Activated T-helper 1 cell treated with anti-CD3 and anti-CD28 coated beads, Interleukin-12 subunit alpha, Interleukin-12 subunit beta, Interleukin-2, Interleukin-4 antibody, amounts not matched to agents 30 ng/mL and 10 ng/mL and 1 ng/mL, durations not matched to agents 14 hours and 24 hours and 36 hours (primary cell): ENCODE measurements around the gene ZNF44. TPM values are rescaled to one million over a fixed set of nuclear protein-coding genes. Genes with fewer than 3 reads are reported as not detected.

Source experiments
- DNase-seq: peaks from one replicate; pipeline ENCODE4 v3.0.0; 2021; ENCODE audit warnings: low spot score
- H3K27ac Mint-ChIP-seq: one replicate; pipeline ENCODE4 v1.8.0; 2021; ENCODE audit warnings: mild to moderate bottlenecking, mixed read lengths
- H3K27me3 Mint-ChIP-seq: one replicate; pipeline ENCODE4 v1.8.0; 2022; ENCODE audit warnings: mild to moderate bottlenecking, moderate library complexity, mixed read lengths; ENCODE audit not compliant: insufficient read depth
- H3K36me3 Mint-ChIP-seq: one replicate; pipeline ENCODE4 v1.8.0; 2021; ENCODE audit warnings: low read depth, mixed read lengths
- H3K4me1 Mint-ChIP-seq: one replicate; pipeline ENCODE4 v1.8.0; 2021; ENCODE audit warnings: low read depth, mixed read lengths
- H3K4me3 Mint-ChIP-seq: one replicate; pipeline ENCODE4 v1.8.0; 2021; ENCODE audit warnings: mild to moderate bottlenecking, moderate library complexity, mixed read lengths
- H3K9me3 Mint-ChIP-seq: one replicate; pipeline ENCODE4 v1.8.0; 2021; ENCODE audit warnings: mixed read lengths
- intact Hi-C: fragments of 100-400 bp; cut with micrococcal nuclease; formaldehyde crosslinking; loops from one replicate; pipeline ENCODE4 v1.15.1; 2024
- total RNA-seq: library from RNA; stranded (reverse); gene quantifications from 2 replicates; pipeline ENCODE4 v1.2.3, GENCODE V29; 2022

The ZNF44 gene
- total RNA-seq, 1 donor from 2014 or later, result 10.3 TPM

- intact Hi-C loops, result no loop called here
- DNase-seq, result no peak
- no peak overlapping the region for H3K4me3 Mint-ChIP-seq
- peaks cover 31% of the 10 kb centered on the region for H3K9me3 Mint-ChIP-seq
- peaks cover 29% of the 10 kb centered on the region for H3K4me1 Mint-ChIP-seq
- H3K36me3 Mint-ChIP-seq, result peaks cover 42% of the 10 kb centered on the region
- no peaks in the 10 kb centered on the region for H3K27me3 Mint-ChIP-seq
- H3K27ac Mint-ChIP-seq, result peak overlapping the region; percentile 7
These were observed 6.7 kb downstream of the ZNF44 start for GRCh38 chr19:12287958-12288500.

DNA sequence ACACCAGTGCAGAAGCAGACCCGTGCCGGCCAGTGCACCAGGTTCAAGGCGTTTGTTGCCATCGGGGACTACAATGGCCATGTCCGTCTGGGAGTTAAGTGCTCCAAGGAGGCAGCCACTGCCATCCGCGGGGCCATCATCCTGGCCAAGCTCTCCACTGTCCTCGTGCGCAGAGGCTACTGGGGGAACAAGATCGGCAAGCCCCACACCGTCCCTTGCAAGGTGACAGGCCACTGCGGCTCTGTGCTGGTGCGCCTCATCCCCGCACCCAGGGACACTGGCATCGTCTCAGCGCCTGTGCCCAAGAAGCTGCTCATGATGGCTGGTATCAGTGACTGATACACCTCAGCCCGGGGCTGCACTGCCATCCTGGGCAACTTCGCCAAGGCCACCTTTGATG lies 10.1 kb downstream of the ZNF44 start:
- H3K27me3 Mint-ChIP-seq, result no peaks in the 10 kb centered on the region
- no peak overlapping the region for H3K4me3 Mint-ChIP-seq
- peaks cover 56% of the 10 kb centered on the region for H3K9me3 Mint-ChIP-seq
- H3K36me3 Mint-ChIP-seq, result peaks cover 43% of the 10 kb centered on the region
- H3K4me1 Mint-ChIP-seq, result peaks cover 14% of the 10 kb centered on the region
- DNase-seq, result no peak
- intact Hi-C loops, result no loop called here
- no peak overlapping the region for H3K27ac Mint-ChIP-seq

DNA sequence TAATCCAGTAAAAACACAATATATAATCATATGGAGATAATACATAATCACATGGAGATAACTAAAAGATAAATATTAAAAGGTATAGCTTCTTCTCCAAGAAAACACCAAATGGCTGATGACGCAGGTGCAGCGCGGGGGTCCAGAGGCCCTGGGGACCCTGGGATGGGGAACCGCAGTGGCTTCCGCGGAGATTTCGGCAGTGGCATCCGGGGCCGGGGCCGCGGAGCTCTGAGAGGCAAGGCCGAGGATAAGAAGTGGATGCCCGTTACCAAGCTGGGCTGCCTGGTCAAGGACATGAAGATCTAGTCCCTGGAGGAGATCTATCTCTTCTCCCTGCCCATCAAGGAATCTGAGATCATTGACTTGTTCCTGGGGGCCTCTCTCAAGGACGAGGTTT lies 10.5 kb downstream of the ZNF44 start:
- H3K4me1 Mint-ChIP-seq, result peaks cover 10% of the 10 kb centered on the region
- H3K27ac Mint-ChIP-seq, result no peak overlapping the region
- no peak overlapping the region for H3K4me3 Mint-ChIP-seq
- H3K36me3 Mint-ChIP-seq, result peaks cover 45% of the 10 kb centered on the region
- no peak for DNase-seq
- peaks cover 60% of the 10 kb centered on the region for H3K9me3 Mint-ChIP-seq
- no peaks in the 10 kb centered on the region for H3K27me3 Mint-ChIP-seq
- intact Hi-C loops, result no loop called here

- Mint-ChIP-seq H3K9me3 (peaks cover 74% of the 10 kb centered on the region), H3K27me3 (no peaks in the 10 kb centered on the region), H3K4me3 (no peak overlapping the region), H3K36me3 (peaks cover 65% of the 10 kb centered on the region), H3K4me1 (no peaks in the 10 kb centered on the region), H3K27ac (no peak overlapping the region)
- intact Hi-C loops, result no loop called here
- no peak for DNase-seq
These were observed 16.0 kb downstream of the ZNF44 start for GRCh38 chr19:12278713-12279112.

GRCh38 chr19:12272980-12273901 lies 21.4 kb downstream of the ZNF44 start:
- H3K4me3 Mint-ChIP-seq, result no peak overlapping the region
- no peak overlapping the region for H3K27ac Mint-ChIP-seq
- H3K27me3 Mint-ChIP-seq, result no peaks in the 10 kb centered on the region
- H3K36me3 Mint-ChIP-seq, result peaks cover 69% of the 10 kb centered on the region
- DNase-seq, result no peak
- intact Hi-C loops, result no loop called here
- H3K9me3 Mint-ChIP-seq, result peaks cover 74% of the 10 kb centered on the region
- H3K4me1 Mint-ChIP-seq, result no peaks in the 10 kb centered on the region

DNA sequence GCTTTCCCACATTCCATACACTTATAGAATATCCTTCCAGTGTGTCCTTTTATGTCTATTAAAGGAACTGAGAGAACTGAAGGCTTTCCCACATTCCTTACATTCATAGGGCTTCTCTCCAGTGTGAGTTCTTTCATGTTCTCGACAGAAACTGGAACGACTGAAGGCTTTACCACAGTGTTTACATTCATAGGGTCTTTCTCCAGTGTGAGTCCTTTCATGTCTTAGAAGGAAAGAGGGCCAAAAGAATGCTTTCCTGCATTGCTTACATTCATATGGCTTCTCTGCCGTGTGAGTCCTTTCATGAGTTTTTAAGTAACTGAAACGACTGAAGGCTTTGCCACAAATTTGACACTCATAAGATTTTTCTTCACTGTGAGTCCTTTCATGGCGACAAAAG lies 22.3 kb downstream of the ZNF44 start:
- no peak overlapping the region for H3K27ac Mint-ChIP-seq
- H3K9me3 Mint-ChIP-seq, result peaks cover 74% of the 10 kb centered on the region
- H3K36me3 Mint-ChIP-seq, result peaks cover 64% of the 10 kb centered on the region
- no peak overlapping the region for H3K4me3 Mint-ChIP-seq
- intact Hi-C loops, result no loop called here
- DNase-seq, result no peak
- H3K27me3 Mint-ChIP-seq, result no peaks in the 10 kb centered on the region
- H3K4me1 Mint-ChIP-seq, result no peaks in the 10 kb centered on the region

DNA sequence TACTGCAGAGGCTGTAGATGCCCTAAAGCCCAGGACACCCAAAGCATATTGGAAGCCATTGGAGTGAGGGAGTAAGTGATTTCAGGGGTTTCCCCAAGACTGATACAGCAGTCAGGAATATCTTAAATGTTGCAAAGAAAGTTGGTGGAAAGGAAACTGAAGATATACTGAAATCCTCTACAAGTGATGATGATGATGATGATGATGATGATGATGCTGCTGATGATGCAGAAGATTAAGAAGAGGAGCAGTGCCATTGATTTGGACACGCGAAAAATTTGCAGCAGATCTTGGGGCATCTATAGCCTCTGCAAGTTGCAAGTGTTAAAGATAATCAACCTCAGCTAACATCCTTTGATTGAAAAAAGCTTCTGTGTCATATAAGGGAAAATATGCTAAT lies 23.8 kb downstream of the ZNF44 start:
- peaks cover 49% of the 10 kb centered on the region for H3K36me3 Mint-ChIP-seq
- no peaks in the 10 kb centered on the region for H3K27me3 Mint-ChIP-seq
- no peaks in the 10 kb centered on the region for H3K4me1 Mint-ChIP-seq
- no peak overlapping the region for H3K27ac Mint-ChIP-seq
- intact Hi-C loops, result no loop called here
- H3K4me3 Mint-ChIP-seq, result no peak overlapping the region
- no peak for DNase-seq
- peaks cover 62% of the 10 kb centered on the region for H3K9me3 Mint-ChIP-seq

DNA sequence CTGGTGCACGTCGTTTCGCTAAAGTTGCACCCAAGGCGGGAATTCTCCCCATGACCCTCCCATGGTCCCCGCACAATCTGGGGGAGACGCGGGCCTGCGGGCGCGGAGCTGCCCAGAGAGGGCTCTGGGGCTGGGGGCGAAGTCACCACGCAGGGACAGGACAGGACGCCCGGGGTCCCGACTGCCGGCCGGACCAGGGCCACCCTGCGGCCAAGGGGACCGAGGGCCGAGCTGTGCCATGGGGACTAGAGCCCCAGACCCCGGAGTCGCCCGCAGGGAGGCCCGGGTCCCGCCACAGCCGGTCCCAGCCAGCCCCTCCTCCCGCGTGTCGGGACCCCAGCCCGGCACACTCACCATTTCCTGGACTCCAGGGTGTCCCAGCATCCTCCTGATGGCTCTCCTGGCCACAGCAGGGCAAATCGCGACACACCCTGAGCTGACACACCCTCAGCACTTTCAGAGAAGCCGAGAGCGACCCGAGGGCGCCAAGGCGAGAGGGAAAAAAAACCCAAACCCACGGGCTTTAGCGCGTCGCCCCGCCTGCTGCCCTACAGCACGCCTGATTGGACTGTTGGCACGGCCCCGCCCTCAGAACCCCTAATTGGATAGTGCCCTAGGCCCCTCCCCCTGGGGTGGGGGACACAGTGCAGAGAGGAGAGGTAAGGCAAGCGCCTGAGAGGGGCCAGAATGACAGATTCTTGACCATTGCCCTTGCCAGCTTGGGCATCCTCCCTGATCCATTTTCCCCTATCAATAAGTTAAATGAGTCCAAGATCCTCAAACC lies 28.6 kb downstream of the ZNF44 start:
- DNase-seq, result no peak
- intact Hi-C loops, result no loop called here
- no peaks in the 10 kb centered on the region for H3K4me1 Mint-ChIP-seq
- H3K27ac Mint-ChIP-seq, result no peak overlapping the region
- H3K27me3 Mint-ChIP-seq, result no peaks in the 10 kb centered on the region
- H3K4me3 Mint-ChIP-seq, result no peak overlapping the region
- H3K36me3 Mint-ChIP-seq, result peaks cover 11% of the 10 kb centered on the region
- peaks cover 52% of the 10 kb centered on the region for H3K9me3 Mint-ChIP-seq

DNA sequence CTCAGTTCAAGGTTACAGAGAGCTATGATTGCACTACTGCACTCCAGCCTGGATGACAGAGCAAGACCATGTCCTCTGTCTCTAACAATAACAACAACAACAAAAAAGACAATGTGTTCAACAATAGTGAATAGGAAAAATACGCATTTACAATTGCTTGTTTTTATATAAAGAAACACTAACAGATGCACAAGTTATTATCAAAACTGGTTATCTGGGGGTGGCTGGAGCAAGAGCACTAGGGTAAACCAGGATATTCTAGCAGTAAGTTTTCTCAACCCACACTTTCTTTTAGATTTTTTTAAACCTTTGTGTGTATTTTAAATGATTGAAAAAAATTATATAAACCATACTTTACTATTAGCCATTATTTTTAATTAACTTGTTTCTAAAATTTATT lies 33.1 kb downstream of the ZNF44 start:
- H3K36me3 Mint-ChIP-seq, result no peaks in the 10 kb centered on the region
- no peaks in the 10 kb centered on the region for H3K27me3 Mint-ChIP-seq
- intact Hi-C loops, result no loop called here
- no peak overlapping the region for H3K4me3 Mint-ChIP-seq
- H3K9me3 Mint-ChIP-seq, result peaks cover 44% of the 10 kb centered on the region
- no peak for DNase-seq
- no peak overlapping the region for H3K27ac Mint-ChIP-seq
- no peaks in the 10 kb centered on the region for H3K4me1 Mint-ChIP-seq

GRCh38 chr19:12260861-12261260 lies 33.8 kb downstream of the ZNF44 start:
- no peak overlapping the region for H3K4me3 Mint-ChIP-seq
- no peaks in the 10 kb centered on the region for H3K4me1 Mint-ChIP-seq
- H3K9me3 Mint-ChIP-seq, result peaks cover 51% of the 10 kb centered on the region
- H3K27ac Mint-ChIP-seq, result no peak overlapping the region
- no peaks in the 10 kb centered on the region for H3K36me3 Mint-ChIP-seq
- no peaks in the 10 kb centered on the region for H3K27me3 Mint-ChIP-seq
- no peak for DNase-seq
- intact Hi-C loops, result no loop called here

- H3K36me3 Mint-ChIP-seq, result no peaks in the 10 kb centered on the region
- no peak overlapping the region for H3K4me3 Mint-ChIP-seq
- intact Hi-C loops, result no loop called here
These were observed 34.4 kb downstream of the ZNF44 start for GRCh38 chr19:12260236-12260635.

DNA sequence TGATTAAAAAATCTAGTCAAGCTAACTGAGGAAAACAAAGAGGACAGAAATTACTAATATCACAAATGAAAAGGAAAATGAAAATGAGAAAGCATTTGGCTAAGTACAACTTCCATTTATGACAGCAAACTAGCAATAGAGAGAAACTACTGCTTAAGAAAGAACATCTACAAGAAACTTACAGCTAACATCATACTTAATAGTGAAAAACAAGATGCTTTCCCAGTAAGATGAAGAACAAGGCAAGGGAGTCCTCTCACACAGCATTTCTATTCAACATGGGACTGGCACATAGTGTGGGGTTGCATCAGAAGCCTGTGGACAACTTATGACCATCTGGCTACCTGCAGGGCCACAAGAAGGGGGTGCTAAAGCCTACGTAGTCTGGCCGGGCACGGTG lies 39.3 kb downstream of the ZNF44 start:
- no peak overlapping the region for H3K4me3 Mint-ChIP-seq

More at GRCh38 chr19:12260236-12260635, 34.4 kb downstream of the ZNF44 start:
- no peak for DNase-seq
- H3K27me3 Mint-ChIP-seq, result no peaks in the 10 kb centered on the region
- H3K4me1 Mint-ChIP-seq, result no peaks in the 10 kb centered on the region
- H3K9me3 Mint-ChIP-seq, result peaks cover 48% of the 10 kb centered on the region
- H3K27ac Mint-ChIP-seq, result no peak overlapping the region

GRCh38 chr19:12247644-12248222 lies 47.0 kb downstream of the ZNF44 start:
- Mint-ChIP-seq H3K27me3 (no peaks in the 10 kb centered on the region), H3K4me1 (no peaks in the 10 kb centered on the region), H3K27ac (no peak overlapping the region), H3K4me3 (no peak overlapping the region), H3K36me3 (peaks cover 9% of the 10 kb centered on the region), H3K9me3 (peaks cover 68% of the 10 kb centered on the region)
- intact Hi-C loops, result no loop called here
- no peak for DNase-seq

More for the DNA sequence above, 39.3 kb downstream of the ZNF44 start:
- Mint-ChIP-seq H3K27ac (no peak overlapping the region), H3K4me1 (no peaks in the 10 kb centered on the region), H3K27me3 (no peaks in the 10 kb centered on the region), H3K36me3 (peaks cover 3% of the 10 kb centered on the region), H3K9me3 (peaks cover 51% of the 10 kb centered on the region)
- intact Hi-C loops, result no loop called here
- DNase-seq, result no peak
